Fibroblast of pulmonary artery (primary cell): ENCODE measurements around the gene PRDX6.
"Not testable (repeated sequence)": the region's sequence is repeated elsewhere in the genome, so short reads cannot be mapped to it uniquely, and the experiment has no call there.

Experiments used
- DNase-seq: peaks from one replicate; pipeline ENCODE4 v3.0.0-alpha.2; 2010; ENCODE audit warnings: low read depth
- H3K4me3 ChIP-seq: replicated peaks from 2 replicates; pipeline ENCODE4 v1.5.1; 2011; ENCODE audit warnings: low read depth, mild to moderate bottlenecking, control low read depth, low read length, moderate library complexity
- CTCF ChIP-seq: IDR thresholded peaks from 2 replicates; pipeline ENCODE4 v1.5.1; 2011; ENCODE audit warnings: mild to moderate bottlenecking, control low read depth, low read length, inconsistent platforms; ENCODE audit errors: missing control alignments

PRDX6 gene

GRCh38 chr1:173485401-173485800 lies 8.3 kb downstream of the PRDX6 start:
- no peak for TF ChIP-seq CTCF
- DNase-seq: no peak
- no peak overlapping the region for H3K4me3 ChIP-seq

- TF ChIP-seq CTCF: no peak
- H3K4me3 ChIP-seq: no peak overlapping the region
Observed at GRCh38 chr1:173488001-173488400, 10.9 kb downstream of the PRDX6 start.

GRCh38 chr1:173489149-173489600 lies 12.0 kb downstream of the PRDX6 start:
- peak; percentile 27 for DNase-seq
- H3K4me3 ChIP-seq: no peak overlapping the region
- no peak for TF ChIP-seq CTCF

More at GRCh38 chr1:173488001-173488400, 10.9 kb downstream of the PRDX6 start:
- DNase-seq: no peak

- no peak for DNase-seq
- no peak overlapping the region for H3K4me3 ChIP-seq
- no peak for TF ChIP-seq CTCF
Observed at GRCh38 chr1:173489929-173490328, 12.8 kb downstream of the PRDX6 start.

- no peak for DNase-seq
- no peak overlapping the region for H3K4me3 ChIP-seq
- TF ChIP-seq CTCF: no peak
Observed at GRCh38 chr1:173491508-173491907, 14.4 kb downstream of the PRDX6 start.

GRCh38 chr1:173493125-173493524 lies 16.0 kb downstream of the PRDX6 start:
- not testable (repeated sequence) for DNase-seq, H3K4me3 ChIP-seq

- DNase-seq: no peak
- no peak for TF ChIP-seq CTCF
- no peak overlapping the region for H3K4me3 ChIP-seq
Observed at GRCh38 chr1:173495609-173496267, 18.6 kb downstream of the PRDX6 start.
